ENCODE results near the gene CEP164. TPM values are rescaled to one million over a fixed set of nuclear protein-coding genes. Genes with fewer than 3 reads are reported as not detected.
A peak's percentile ranks its signal among the peaks of the same experiment; 100 is the strongest.

Gene CEP164
- 11.9 TPM for polyA plus RNA-seq (2012; ENCODE audit: low read depth, missing spikeins)

- DNase-seq (ENCODE audit: insufficient read length, low spot score) (peak; percentile 94), FAIRE-seq (peak; percentile 98)
- TF ChIP-seq TAF1 (IDR thresholded peaks at IDR 0.05; ENCODE audit: low read depth, low read length) (peak; percentile 76; the same call in 1 of the 2 replicates), SPI1 (IDR thresholded peaks at IDR 0.05; ENCODE audit: low read depth, low read length) (peak; percentile 82), PAX5 (IDR thresholded peaks at IDR 0.05; ENCODE audit: insufficient read depth, low read length, severe bottlenecking) (no peak), POLR2A (IDR thresholded peaks at IDR 0.05; ENCODE audit: low read depth, low read length) (peak; percentile 90), POU2F2 (IDR thresholded peaks at IDR 0.05; ENCODE audit: low read depth, low read length) (no peak; the same call in 1 of the 2 replicates), POLR2AphosphoS5 (IDR thresholded peaks at IDR 0.05; ENCODE audit: low read depth, low read length) (peak; percentile 74)
Observed at GRCh38 chr11:117327567-117328374, at the start of gene CEP164. TSS of gene CEP164 (plus strand) at chr11:117327854. CDS start at chr11:117338587, 10,733 bp downstream.

- FAIRE-seq (no peak), DNase-seq (ENCODE audit: insufficient read length, low spot score) (no peak)
- TF ChIP-seq POU2F2 (IDR thresholded peaks at IDR 0.05; ENCODE audit: low read depth, low read length): no peak
- TF ChIP-seq PAX5 (IDR thresholded peaks at IDR 0.05; ENCODE audit: insufficient read depth, low read length, severe bottlenecking): no peak
Observed at GRCh38 chr11:117278347-117278746, 49.3 kb upstream of the CEP164 start.

GRCh38 chr11:117279711-117280376 lies 47.8 kb upstream of the CEP164 start:
- FAIRE-seq: no peak
- DNase-seq (ENCODE audit: insufficient read length, low spot score): no peak
- TF ChIP-seq PAX5 (IDR thresholded peaks at IDR 0.05; ENCODE audit: insufficient read depth, low read length, severe bottlenecking) (no peak), POLR2AphosphoS5 (IDR thresholded peaks at IDR 0.05; ENCODE audit: low read depth, low read length) (no peak), TAF1 (IDR thresholded peaks at IDR 0.05; ENCODE audit: low read depth, low read length) (no peak), POU2F2 (IDR thresholded peaks at IDR 0.05; ENCODE audit: low read depth, low read length) (no peak), POLR2A (IDR thresholded peaks at IDR 0.05; ENCODE audit: low read depth, low read length) (no peak), SPI1 (IDR thresholded peaks at IDR 0.05; ENCODE audit: low read depth, low read length) (no peak)

- FAIRE-seq (no peak), DNase-seq (ENCODE audit: insufficient read length, low spot score) (no peak)
- no peak for TF ChIP-seq PAX5 (IDR thresholded peaks at IDR 0.05; ENCODE audit: insufficient read depth, low read length, severe bottlenecking)
- TF ChIP-seq POLR2A (IDR thresholded peaks at IDR 0.05; ENCODE audit: low read depth, low read length): no peak
- no peak for TF ChIP-seq SPI1 (IDR thresholded peaks at IDR 0.05; ENCODE audit: low read depth, low read length)
- no peak for TF ChIP-seq TAF1 (IDR thresholded peaks at IDR 0.05; ENCODE audit: low read depth, low read length)
- TF ChIP-seq POLR2AphosphoS5 (IDR thresholded peaks at IDR 0.05; ENCODE audit: low read depth, low read length): no peak
- TF ChIP-seq POU2F2 (IDR thresholded peaks at IDR 0.05; ENCODE audit: low read depth, low read length): no peak
Observed at GRCh38 chr11:117281159-117281558, 46.5 kb upstream of the CEP164 start.

- TF ChIP-seq POLR2AphosphoS5 (IDR thresholded peaks at IDR 0.05; ENCODE audit: low read depth, low read length) (no peak), POU2F2 (IDR thresholded peaks at IDR 0.05; ENCODE audit: low read depth, low read length) (no peak), POLR2A (IDR thresholded peaks at IDR 0.05; ENCODE audit: low read depth, low read length) (no peak), PAX5 (IDR thresholded peaks at IDR 0.05; ENCODE audit: insufficient read depth, low read length, severe bottlenecking) (no peak), SPI1 (IDR thresholded peaks at IDR 0.05; ENCODE audit: low read depth, low read length) (no peak), TAF1 (IDR thresholded peaks at IDR 0.05; ENCODE audit: low read depth, low read length) (no peak)
- FAIRE-seq (no peak), DNase-seq (ENCODE audit: insufficient read length, low spot score) (no peak)
Observed at GRCh38 chr11:117281869-117282268, 45.8 kb upstream of the CEP164 start.

- FAIRE-seq (no peak), DNase-seq (ENCODE audit: insufficient read length, low spot score) (no peak)
Observed at GRCh38 chr11:117282956-117283355, 44.7 kb upstream of the CEP164 start.

GRCh38 chr11:117284053-117284452 lies 43.6 kb upstream of the CEP164 start:
- TF ChIP-seq POU2F2 (IDR thresholded peaks at IDR 0.05; ENCODE audit: low read depth, low read length) (no peak), POLR2AphosphoS5 (IDR thresholded peaks at IDR 0.05; ENCODE audit: low read depth, low read length) (no peak), POLR2A (IDR thresholded peaks at IDR 0.05; ENCODE audit: low read depth, low read length) (no peak), PAX5 (IDR thresholded peaks at IDR 0.05; ENCODE audit: insufficient read depth, low read length, severe bottlenecking) (no peak), TAF1 (IDR thresholded peaks at IDR 0.05; ENCODE audit: low read depth, low read length) (no peak), SPI1 (IDR thresholded peaks at IDR 0.05; ENCODE audit: low read depth, low read length) (no peak)
- no peak for FAIRE-seq
- DNase-seq (ENCODE audit: insufficient read length, low spot score): no peak

More at GRCh38 chr11:117282956-117283355, 44.7 kb upstream of the CEP164 start:
- TF ChIP-seq POLR2A (IDR thresholded peaks at IDR 0.05; ENCODE audit: low read depth, low read length) (no peak), PAX5 (IDR thresholded peaks at IDR 0.05; ENCODE audit: insufficient read depth, low read length, severe bottlenecking) (no peak)

GRCh38 chr11:117286588-117286987 lies 41.1 kb upstream of the CEP164 start:
- FAIRE-seq: no peak
- DNase-seq (ENCODE audit: insufficient read length, low spot score): no peak
- TF ChIP-seq SPI1 (IDR thresholded peaks at IDR 0.05; ENCODE audit: low read depth, low read length) (no peak), POU2F2 (IDR thresholded peaks at IDR 0.05; ENCODE audit: low read depth, low read length) (no peak), POLR2AphosphoS5 (IDR thresholded peaks at IDR 0.05; ENCODE audit: low read depth, low read length) (no peak), TAF1 (IDR thresholded peaks at IDR 0.05; ENCODE audit: low read depth, low read length) (no peak), POLR2A (IDR thresholded peaks at IDR 0.05; ENCODE audit: low read depth, low read length) (no peak)

- no peak for FAIRE-seq
- TF ChIP-seq POLR2AphosphoS5 (IDR thresholded peaks at IDR 0.05; ENCODE audit: low read depth, low read length) (no peak), POLR2A (IDR thresholded peaks at IDR 0.05; ENCODE audit: low read depth, low read length) (no peak), SPI1 (IDR thresholded peaks at IDR 0.05; ENCODE audit: low read depth, low read length) (no peak), TAF1 (IDR thresholded peaks at IDR 0.05; ENCODE audit: low read depth, low read length) (no peak), POU2F2 (IDR thresholded peaks at IDR 0.05; ENCODE audit: low read depth, low read length) (no peak), PAX5 (IDR thresholded peaks at IDR 0.05; ENCODE audit: insufficient read depth, low read length, severe bottlenecking) (no peak)
- no peak for DNase-seq (ENCODE audit: insufficient read length, low spot score)
Observed at GRCh38 chr11:117287668-117288067, 40.0 kb upstream of the CEP164 start.

Data from GM12891 (cell line).